HFFc6 (cell line): ENCODE data around the gene KIF25. TPM values are rescaled to one million over a fixed set of nuclear protein-coding genes. Genes with fewer than 3 reads are reported as not detected.

Experiments used
- DNase-seq: peaks from one replicate; pipeline ENCODE4 v3.0.0-alpha.2; 2018
- H3K27ac Mint-ChIP-seq: 2 replicates; pipeline ENCODE4 v1.8.0; 2020; ENCODE audit warnings: mild to moderate bottlenecking, mixed read lengths
- H3K27me3 Mint-ChIP-seq: 2 replicates; pipeline ENCODE4 v1.8.0; 2021; ENCODE audit warnings: mild to moderate bottlenecking, moderate library complexity, mixed read lengths; ENCODE audit not compliant: insufficient read depth
- H3K36me3 Mint-ChIP-seq: 2 replicates; pipeline ENCODE4 v1.8.0; 2021; ENCODE audit warnings: low read depth, mixed read lengths
- H3K4me1 Mint-ChIP-seq: 2 replicates; pipeline ENCODE4 v1.8.0; 2020; ENCODE audit warnings: low read depth, mixed read lengths
- H3K4me3 Mint-ChIP-seq: 2 replicates; pipeline ENCODE4 v1.8.0; 2020; ENCODE audit warnings: mild to moderate bottlenecking, moderate library complexity, mixed read lengths
- H3K9me3 Mint-ChIP-seq: 2 replicates; pipeline ENCODE4 v1.8.0; 2020; ENCODE audit warnings: mild to moderate bottlenecking, mixed read lengths
- CTCF ChIP-seq: fragments of 200-600 bp; sonication (generic); IDR thresholded peaks from 2 replicates; pipeline ENCODE4 v1.5.0; 2021; ENCODE audit warnings: antibody characterized with exemption, mild to moderate bottlenecking
- total RNA-seq, 6 experiments: library from RNA; stranded (reverse); fragmentation: NEBNext Ultra II Directional; extraction: Animal tissue kit (Norgen Biotek cat#: 25700); gene quantifications; 2 replicates in 1 of 6; 3 replicates in 5 of 6; pipeline ENCODE4 v1.2.3, GENCODE V29; 2021

Gene KIF25
- total RNA-seq, 6 experiments from 2014 or later: not detected

- no peak for DNase-seq
- TF ChIP-seq CTCF: no peak
- Mint-ChIP-seq H3K4me3 (no peak overlapping the region), H3K4me1 (no peaks in the 10 kb centered on the region), H3K27me3 (peaks cover 23% of the 10 kb centered on the region), H3K9me3 (peaks cover 13% of the 10 kb centered on the region; the same call in 1 of the 2 replicates), H3K27ac (no peak overlapping the region), H3K36me3 (no peaks in the 10 kb centered on the region)
Measured at GRCh38 chr6:168089186-168090063, 92.0 kb downstream of the KIF25 start.

GRCh38 chr6:168090064-168090690 lies 92.7 kb downstream of the KIF25 start:
- no peak for TF ChIP-seq CTCF
- no peak for DNase-seq
- Mint-ChIP-seq H3K27me3 (peaks cover 23% of the 10 kb centered on the region), H3K27ac (no peak overlapping the region), H3K4me3 (no peak overlapping the region), H3K9me3 (peaks cover 13% of the 10 kb centered on the region; the same call in 1 of the 2 replicates), H3K4me1 (no peaks in the 10 kb centered on the region), H3K36me3 (no peaks in the 10 kb centered on the region)

- TF ChIP-seq CTCF: no peak
- Mint-ChIP-seq H3K4me1 (no peaks in the 10 kb centered on the region), H3K27ac (no peak overlapping the region), H3K36me3 (no peaks in the 10 kb centered on the region), H3K9me3 (peaks cover 13% of the 10 kb centered on the region; the same call in 1 of the 2 replicates), H3K27me3 (peaks cover 23% of the 10 kb centered on the region), H3K4me3 (no peak overlapping the region)
- DNase-seq: no peak
Measured at GRCh38 chr6:168090706-168091105, 93.2 kb downstream of the KIF25 start.

- TF ChIP-seq CTCF: no peak
- Mint-ChIP-seq H3K36me3 (no peaks in the 10 kb centered on the region), H3K27ac (no peak overlapping the region), H3K4me3 (no peak overlapping the region), H3K27me3 (peaks cover 24% of the 10 kb centered on the region), H3K9me3 (peaks cover 13% of the 10 kb centered on the region; the same call in 1 of the 2 replicates), H3K4me1 (no peaks in the 10 kb centered on the region)
- no peak for DNase-seq
Measured at GRCh38 chr6:168091381-168092264, 94.2 kb downstream of the KIF25 start.

- TF ChIP-seq CTCF: no peak
Measured at GRCh38 chr6:168092541-168092940, 95.1 kb downstream of the KIF25 start.

More at GRCh38 chr6:168092541-168092940, 95.1 kb downstream of the KIF25 start:
- H3K27me3 Mint-ChIP-seq: peaks cover 23% of the 10 kb centered on the region
- H3K36me3 Mint-ChIP-seq: no peaks in the 10 kb centered on the region
- DNase-seq: no peak
- no peaks in the 10 kb centered on the region for H3K4me1 Mint-ChIP-seq
- no peak overlapping the region for H3K4me3 Mint-ChIP-seq
- peaks cover 13% of the 10 kb centered on the region; the same call in 1 of the 2 replicates for H3K9me3 Mint-ChIP-seq
- no peak overlapping the region for H3K27ac Mint-ChIP-seq
